ENCODE data around the gene SERPINB11. TPM values are rescaled to one million over a fixed set of nuclear protein-coding genes. Genes with fewer than 3 reads are reported as not detected.
"Not testable (repeated sequence)": the region's sequence is repeated elsewhere in the genome, so short reads cannot be mapped to it uniquely, and the experiment has no call there.

The SERPINB11 gene
- polyA plus RNA-seq, 1 of the 3 experiments (the other 2 are of a cell fraction), result not detected

DNA sequence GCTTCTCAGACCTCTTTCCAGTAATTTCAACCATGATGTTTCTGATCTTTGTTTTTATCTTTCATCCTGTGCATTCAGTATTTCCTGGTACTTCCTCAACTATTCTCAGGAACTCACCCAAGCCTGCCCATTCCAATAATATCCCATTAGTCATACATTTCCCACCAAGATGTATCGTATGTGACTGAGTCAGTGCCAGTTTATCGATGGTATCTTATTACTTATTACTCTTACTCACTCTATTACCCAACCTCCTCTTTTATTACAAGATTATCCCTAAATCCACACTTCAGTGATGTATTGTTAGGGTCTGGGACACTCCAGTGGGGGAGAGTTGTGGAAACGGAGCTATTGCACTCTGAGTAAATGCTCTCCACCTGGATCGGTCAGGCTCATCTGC lies 43.8 kb upstream of the SERPINB11 start:
- H3K4me1 ChIP-seq (ENCODE audit: control insufficient read depth in 1 of 2, insufficient read depth in 2 of 2, low read depth in 1 of 2, low read length in 1 of 2); H2AFZ ChIP-seq (ENCODE audit: low read depth); POLR2A ChIA-PET; DNase-seq; H3K27me3 ChIP-seq (ENCODE audit: insufficient read depth); H3K9ac ChIP-seq; H4K20me1 ChIP-seq (ENCODE audit: insufficient read depth); H3K4me2 ChIP-seq; H3F3A ChIP-seq (replicated peaks; ENCODE audit: insufficient read depth); H3K36me3 ChIP-seq (replicated peaks in 1 of 2; ENCODE audit: control insufficient read depth in 1 of 2, insufficient read depth in 2 of 2, low read length in 1 of 2); H3K27ac ChIP-seq (ENCODE audit: low read depth in 2 of 2, low read length in 1 of 2); H3K9me2 ChIP-seq; H3K79me2 ChIP-seq (ENCODE audit: insufficient read depth); H3K9me3 ChIP-seq; H3K4me3 ChIP-seq (ENCODE audit: low read depth in 2 of 2, low read length in 1 of 2): not testable (repeated sequence)
- 20% methylated on average over 4 of the region's 4 CpGs for WGBS (ENCODE audit: low lambda C conversion rate)
- CTCF ChIA-PET, result interaction anchor here (1.4 kb wide), 1 partner anchor 141 kb away, joined by 4 read pairs; no protein-coding TSS in a partner anchor
- TF ChIP-seq PBX3 (IDR thresholded peaks at IDR 0.05) (peak; percentile 23; the same call in 1 of the 2 replicates), JUND (IDR thresholded peaks at IDR 0.05) (peak; percentile 40; the same call in 1 of the 2 replicates), EP300 (IDR thresholded peaks at IDR 0.05; ENCODE audit: borderline replicate concordance in 1 of 2, low read depth in 1 of 2, low read length in 1 of 2) (peak in 1 of 2 experiments; percentile 30; a peak in 1 of 4 replicates), MEF2A (IDR thresholded peaks at IDR 0.05; ENCODE audit: borderline replicate concordance, low read depth) (0 out of 2 replicates have a peak, but pooled peaks have one; percentile 29), FOSL2 (IDR thresholded peaks at IDR 0.05; ENCODE audit: borderline replicate concordance, low read depth) (peak; percentile 29; the same call in 1 of the 2 replicates)

GRCh38 chr18:63661750-63662149 lies 41.0 kb upstream of the SERPINB11 start, which contains the start of gene SERPINB3:
TSS of gene SERPINB3 (minus strand) at chr18:63661893. CDS start at chr18:63661216, 677 bp downstream.
- H2AFZ ChIP-seq (ENCODE audit: low read depth); H3K27ac ChIP-seq (ENCODE audit: low read depth in 2 of 2, low read length in 1 of 2); H3K9me2 ChIP-seq; H4K20me1 ChIP-seq (ENCODE audit: insufficient read depth); DNase-seq; H3K79me2 ChIP-seq (ENCODE audit: insufficient read depth); H3K9me3 ChIP-seq; H3K9ac ChIP-seq; H3F3A ChIP-seq (replicated peaks; ENCODE audit: insufficient read depth); POLR2A ChIA-PET; H3K27me3 ChIP-seq (ENCODE audit: insufficient read depth); H3K36me3 ChIP-seq (replicated peaks in 1 of 2; ENCODE audit: control insufficient read depth in 1 of 2, insufficient read depth in 2 of 2, low read length in 1 of 2); H3K4me3 ChIP-seq (ENCODE audit: low read depth in 2 of 2, low read length in 1 of 2); CTCF ChIA-PET; H3K4me2 ChIP-seq; H3K4me1 ChIP-seq (ENCODE audit: control insufficient read depth in 1 of 2, insufficient read depth in 2 of 2, low read depth in 1 of 2, low read length in 1 of 2): not testable (repeated sequence)
- WGBS (ENCODE audit: low lambda C conversion rate), result 5% methylated on average over 2 of the region's 3 CpGs

DNA sequence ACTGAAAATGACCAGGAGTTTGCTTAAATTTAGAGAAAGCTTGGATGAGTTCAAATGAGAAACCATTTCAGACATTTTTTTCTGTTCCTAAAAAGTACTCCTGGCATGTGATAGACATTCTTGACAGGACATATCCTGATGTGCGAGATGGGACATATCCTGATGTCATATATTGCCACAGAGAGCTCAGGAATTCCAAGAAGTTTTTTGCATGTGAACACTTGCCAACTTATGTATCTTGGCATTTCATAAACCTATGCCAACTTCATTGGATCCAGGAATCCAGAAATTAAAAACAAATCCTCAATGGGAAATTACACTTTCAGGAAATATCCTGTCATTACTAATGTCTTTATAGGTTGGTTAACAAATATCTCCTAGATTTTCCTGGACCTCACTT lies 38.2 kb upstream of the SERPINB11 start:
- Histone ChIP-seq H3K27me3 (ENCODE audit: insufficient read depth) (no peaks in the 10 kb centered on the region), H3K27ac (ENCODE audit: low read depth in 2 of 2, low read length in 1 of 2) (no peak overlapping the region), H3K9ac (no peak overlapping the region), H3K9me3 (no peaks in the 10 kb centered on the region), H2AFZ (ENCODE audit: low read depth) (no peak overlapping the region), H4K20me1 (ENCODE audit: insufficient read depth) (no peaks in the 10 kb centered on the region), H3K4me1 (ENCODE audit: control insufficient read depth in 1 of 2, insufficient read depth in 2 of 2, low read depth in 1 of 2, low read length in 1 of 2) (no peaks in the 10 kb centered on the region), H3K4me3 (ENCODE audit: low read depth in 2 of 2, low read length in 1 of 2) (no peak overlapping the region), H3K36me3 (replicated peaks in 1 of 2; ENCODE audit: control insufficient read depth in 1 of 2, insufficient read depth in 2 of 2, low read length in 1 of 2) (no peaks in the 10 kb centered on the region), H3K4me2 (no peak overlapping the region), H3K9me2 (no peaks in the 10 kb centered on the region), H3F3A (replicated peaks; ENCODE audit: insufficient read depth) (no peaks in the 10 kb centered on the region), H3K79me2 (ENCODE audit: insufficient read depth) (no peaks in the 10 kb centered on the region)
- CTCF ChIA-PET, result interaction anchor here (0.6 kb wide), 1 partner anchor 285 kb away, joined by 3 read pairs; the partner anchor contains the start of gene HMSD
- POLR2A ChIA-PET, result no interaction called here
- WGBS (ENCODE audit: low lambda C conversion rate), result 0% methylated on average over 1 of the region's 1 CpG
- no peak for DNase-seq
- TF ChIP-seq ELF1 (IDR thresholded peaks at IDR 0.05) (no peak), RAD21 (IDR thresholded peaks at IDR 0.05; ENCODE audit: low read length) (no peak), GABPA (IDR thresholded peaks at IDR 0.05; ENCODE audit: low read depth) (no peak), NRF1 (IDR thresholded peaks at IDR 0.05; ENCODE audit: low read depth, low read length) (no peak)
- TF ChIP-seq, protein P1, sequence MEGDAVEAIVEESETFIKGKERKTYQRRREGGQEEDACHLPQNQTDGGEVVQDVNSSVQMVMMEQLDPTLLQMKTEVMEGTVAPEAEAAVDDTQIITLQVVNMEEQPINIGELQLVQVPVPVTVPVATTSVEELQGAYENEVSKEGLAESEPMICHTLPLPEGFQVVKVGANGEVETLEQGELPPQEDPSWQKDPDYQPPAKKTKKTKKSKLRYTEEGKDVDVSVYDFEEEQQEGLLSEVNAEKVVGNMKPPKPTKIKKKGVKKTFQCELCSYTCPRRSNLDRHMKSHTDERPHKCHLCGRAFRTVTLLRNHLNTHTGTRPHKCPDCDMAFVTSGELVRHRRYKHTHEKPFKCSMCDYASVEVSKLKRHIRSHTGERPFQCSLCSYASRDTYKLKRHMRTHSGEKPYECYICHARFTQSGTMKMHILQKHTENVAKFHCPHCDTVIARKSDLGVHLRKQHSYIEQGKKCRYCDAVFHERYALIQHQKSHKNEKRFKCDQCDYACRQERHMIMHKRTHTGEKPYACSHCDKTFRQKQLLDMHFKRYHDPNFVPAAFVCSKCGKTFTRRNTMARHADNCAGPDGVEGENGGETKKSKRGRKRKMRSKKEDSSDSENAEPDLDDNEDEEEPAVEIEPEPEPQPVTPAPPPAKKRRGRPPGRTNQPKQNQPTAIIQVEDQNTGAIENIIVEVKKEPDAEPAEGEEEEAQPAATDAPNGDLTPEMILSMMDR (IDR thresholded peaks at IDR 0.05), result no peak
- TF ChIP-seq, protein P2, sequence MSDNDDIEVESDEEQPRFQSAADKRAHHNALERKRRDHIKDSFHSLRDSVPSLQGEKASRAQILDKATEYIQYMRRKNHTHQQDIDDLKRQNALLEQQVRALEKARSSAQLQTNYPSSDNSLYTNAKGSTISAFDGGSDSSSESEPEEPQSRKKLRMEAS (IDR thresholded peaks at IDR 0.05; ENCODE audit: low read depth), result no peak

Measured in SK-N-SH (cell line).